IMR-90 (cell line): ENCODE data around the gene PNO1. TPM values are rescaled to one million over a fixed set of nuclear protein-coding genes. Genes with fewer than 3 reads are reported as not detected.

Experiments used
- ATAC-seq: fragments of 200-7000 bp; cut with Tn5 transposase; 2 replicates; pipeline ENCODE4 v1.9.1; 2020; ENCODE audit warnings: low read depth, mild to moderate bottlenecking, moderate library complexity
- BruUV-seq: library from RNA; stranded (reverse); fragments of 400-500 nt; replicated peaks from 2 replicates; lab custom pipeline; 2021; lab: Mats Ljungman, UMichigan
- CTCF ChIA-PET: fragments of 300-600 bp; formaldehyde crosslinking; extraction: SDS; loops from one replicate; lab custom pipeline; 2021; ENCODE audit warnings: antibody characterized with exemption; lab: Yijun Ruan, JAX
- POLR2A ChIA-PET: fragments of 300-600 bp; sonication (Branson Sonifier 250); formaldehyde crosslinking; loops from one replicate; lab custom pipeline; 2022; ENCODE audit warnings: antibody characterized with exemption; ENCODE audit not compliant: unreplicated experiment; lab: Charles Lee
- DNase-seq: peaks from one replicate; pipeline ENCODE4 v3.0.0; 2013
- H2AFZ ChIP-seq: replicated peaks from 2 replicates; pipeline ENCODE3; 2013; ENCODE audit warnings: low read length, mild to moderate bottlenecking; ENCODE audit not compliant: poor library complexity
- H2AK5ac ChIP-seq: 2 replicates; pipeline ENCODE4 v1.6.1; 2013; ENCODE audit warnings: low read depth, low read length, inconsistent platforms
- H2AK9ac ChIP-seq: replicated peaks from 2 replicates; pipeline ENCODE3; 2013; ENCODE audit warnings: mild to moderate bottlenecking, low read depth, low read length, moderate library complexity; ENCODE audit not compliant: poor library complexity
- H2BK120ac ChIP-seq: 2 replicates; pipeline ENCODE4 v1.6.1; 2013; ENCODE audit warnings: low read depth, low read length, inconsistent platforms
- H2BK15ac ChIP-seq: 3 replicates; pipeline ENCODE4 v1.6.1; 2013; ENCODE audit warnings: low read depth, low read length, inconsistent platforms
- H2BK20ac ChIP-seq: 2 replicates; pipeline ENCODE4 v1.6.1; 2013; ENCODE audit warnings: low read depth, mild to moderate bottlenecking, inconsistent platforms, low read length, moderate library complexity
- H2BK5ac ChIP-seq: 2 replicates; pipeline ENCODE4 v1.6.1; 2013; ENCODE audit warnings: mild to moderate bottlenecking, low read depth, low read length, inconsistent platforms; ENCODE audit not compliant: poor library complexity, severe bottlenecking
- H3K14ac ChIP-seq: replicated peaks from 2 replicates; pipeline ENCODE4 v1.6.1; 2013; ENCODE audit warnings: low read depth, low read length, inconsistent platforms
- H3K18ac ChIP-seq: 2 replicates; pipeline ENCODE4 v1.6.1; 2013; ENCODE audit warnings: low read depth, low read length, control low read depth
- H3K23ac ChIP-seq: 2 replicates; pipeline ENCODE4 v1.6.1; 2013; ENCODE audit warnings: low read depth, low read length, inconsistent platforms
- H3K27ac ChIP-seq: 2 replicates; pipeline ENCODE4 v1.5.1; 2013; ENCODE audit warnings: mild to moderate bottlenecking, control low read depth, low read length; ENCODE audit not compliant: insufficient read depth
- H3K27me3 ChIP-seq: 2 replicates; pipeline ENCODE4 v1.6.1; 2013; ENCODE audit warnings: low read length; ENCODE audit not compliant: control insufficient read depth, insufficient read depth
- H3K36me3 ChIP-seq: 2 replicates; pipeline ENCODE4 v1.6.1; 2013; ENCODE audit warnings: low read length, mixed read lengths; ENCODE audit not compliant: control insufficient read depth, insufficient read depth
- H3K4ac ChIP-seq: 2 replicates; pipeline ENCODE4 v1.6.1; 2013; ENCODE audit warnings: low read depth, low read length, inconsistent platforms
- H3K4me1 ChIP-seq: 2 replicates; pipeline ENCODE4 v1.6.1; 2013; ENCODE audit warnings: low read length, mixed read lengths; ENCODE audit not compliant: control insufficient read depth, insufficient read depth
- H3K4me2 ChIP-seq: 2 replicates; pipeline ENCODE4 v1.6.1; 2013; ENCODE audit warnings: low read depth, mild to moderate bottlenecking, control low read depth, low read length, moderate library complexity
- H3K4me3 ChIP-seq: 2 replicates; pipeline ENCODE4 v1.5.1; 2013; ENCODE audit warnings: low read depth, mild to moderate bottlenecking, control low read depth, low read length, moderate library complexity; ENCODE audit not compliant: insufficient read depth
- H3K56ac ChIP-seq: 2 replicates; pipeline ENCODE4 v1.6.1; 2013; ENCODE audit warnings: low read length, inconsistent platforms; ENCODE audit not compliant: insufficient read depth; ENCODE audit errors: extremely low read depth
- H3K79me1 ChIP-seq, 2 experiments: 2 replicates each; pipeline ENCODE4 v1.6.1; 2013; ENCODE audit warnings: low read length in 2 of 2, inconsistent platforms in 1 of 2, low read depth in 1 of 2
- H3K9ac ChIP-seq: 2 replicates; pipeline ENCODE4 v1.6.1; 2013; ENCODE audit warnings: low read depth, low read length, control low read depth
- H3K9me1 ChIP-seq: 2 replicates; pipeline ENCODE4 v1.6.1; 2013; ENCODE audit warnings: low read length, inconsistent platforms; ENCODE audit not compliant: insufficient read depth
- H3K9me3 ChIP-seq: 2 replicates; pipeline ENCODE4 v1.6.1; 2013; ENCODE audit warnings: low read length; ENCODE audit not compliant: control insufficient read depth, insufficient read depth
- H4K20me1 ChIP-seq: 2 replicates; pipeline ENCODE4 v1.6.1; 2013; ENCODE audit warnings: low read length, inconsistent platforms; ENCODE audit not compliant: insufficient read depth
- H4K5ac ChIP-seq: 2 replicates; pipeline ENCODE4 v1.6.1; 2013; ENCODE audit warnings: mild to moderate bottlenecking, low read depth, low read length, control low read depth
- H4K8ac ChIP-seq, 2 experiments: 2 replicates each; pipeline ENCODE4 v1.6.1; 2013; ENCODE audit warnings: low read depth in 2 of 2, low read length in 2 of 2, control low read depth in 1 of 2, inconsistent platforms in 1 of 2
- H4K91ac ChIP-seq: 2 replicates; pipeline ENCODE4 v1.6.1; 2013; ENCODE audit warnings: low read depth, low read length, inconsistent platforms; ENCODE audit not compliant: insufficient read depth
- BHLHE40 ChIP-seq: fragments of 150-350 bp; IDR thresholded peaks from 2 replicates; pipeline ENCODE4 v1.6.1; 2016; ENCODE audit warnings: mild to moderate bottlenecking, low read depth, low read length
- CEBPB ChIP-seq: IDR thresholded peaks from 2 replicates; pipeline ENCODE4 v1.6.1; 2012; ENCODE audit warnings: low read depth, low read length, improper control_type of control experiment
- CHD1 ChIP-seq: IDR thresholded peaks from 2 replicates; pipeline ENCODE4 v1.6.1; 2012; ENCODE audit warnings: low read depth, low read length, improper control_type of control experiment
- MAZ ChIP-seq: IDR thresholded peaks from 2 replicates; pipeline ENCODE4 v1.6.1; 2012; ENCODE audit warnings: low read depth, mild to moderate bottlenecking, low read length, improper control_type of control experiment, moderate library complexity, borderline replicate concordance
- MXI1 ChIP-seq: IDR thresholded peaks from 2 replicates; pipeline ENCODE4 v1.6.1; 2012; ENCODE audit warnings: low read depth, mild to moderate bottlenecking, low read length, moderate library complexity, borderline replicate concordance
- NFE2L2 ChIP-seq: fragments of 150-350 bp; IDR thresholded peaks from 2 replicates; pipeline ENCODE4 v1.6.1; 2016; ENCODE audit warnings: low read depth, mild to moderate bottlenecking, low read length
- RAD21 ChIP-seq: IDR thresholded peaks from 2 replicates; pipeline ENCODE4 v1.6.1; 2012; ENCODE audit warnings: low read length, improper control_type of control experiment
- RFX5 ChIP-seq: IDR thresholded peaks from 2 replicates; pipeline ENCODE4 v1.8.0; 2012; ENCODE audit warnings: low read depth, mild to moderate bottlenecking, low read length, moderate library complexity
- SMC3 ChIP-seq: fragments of 150-350 bp; IDR thresholded peaks from 2 replicates; pipeline ENCODE4 v1.6.1; 2016; ENCODE audit warnings: low read depth, mild to moderate bottlenecking, antibody characterized with exemption, low read length, moderate library complexity
- WGBS, 2 experiments: methylation state at CpG; one replicate each; pipeline versions ENCODE4 v1.1.5 to v1.1.7; 2013; ENCODE audit warnings: missing lambda C conversion rate in 2 of 2; ENCODE audit not compliant: insufficient read length in 1 of 2; ENCODE audit errors: extremely low coverage in 2 of 2; 5-methylcytosine and 5-hydroxymethylcytosine counted together
- dilution Hi-C: fragments of 300-500 bp; cut with HindIII; formaldehyde crosslinking; loops from one replicate; pipeline ENCODE4 v1.14.3; 2018; ENCODE audit warnings: low sequenced_read_pairs; ENCODE audit not compliant: unreplicated experiment
- in situ Hi-C: fragments of 300-500 bp; cut with MboI; formaldehyde crosslinking; loops from 3 replicates; pipeline ENCODE4 v1.14.3; 2019; ENCODE audit warnings: low sequenced_read_pairs, inconsistent platforms, mixed read lengths
- intact Hi-C: fragments of 100-400 bp; cut with micrococcal nuclease; formaldehyde crosslinking; loops from 2 replicates; pipeline ENCODE4 v1.10.0; 2022
- polyA plus RNA-seq, 3 experiments: library from polyadenylated mRNA; depleted of rRNA; stranded (reverse); fragments of >200 nt; gene quantifications; 2 replicates each; pipeline ENCODE4 v1.2.3, GENCODE V29; 2012; ENCODE audit warnings: low replicate concordance in 1 of 3
- total RNA-seq: library from RNA; depleted of rRNA; stranded (reverse); fragments of >200 nt; gene quantifications from 2 replicates; pipeline ENCODE4 v1.2.3, GENCODE V29; 2012
- TF ChIP-seq, protein P1 (sequence below): fragments of 150-350 bp; IDR thresholded peaks from 2 replicates; pipeline ENCODE4 v1.6.1; 2017; ENCODE audit warnings: mild to moderate bottlenecking, antibody characterized with exemption, low read length, low read depth
- TF ChIP-seq, protein P2 (sequence below): fragments of 150-350 bp; IDR thresholded peaks from 2 replicates; pipeline ENCODE4 v1.6.1; 2016; ENCODE audit warnings: low read depth, mild to moderate bottlenecking, low read length, moderate library complexity, borderline replicate concordance

The PNO1 gene
- total and polyA plus RNA-seq, 2 of the 4 experiments (the other 2 are of a cell fraction), result 12.8 to 14.7 TPM

GRCh38 chr2:68134554-68134953 lies 23.1 kb upstream of the PNO1 start:
- POLR2A ChIA-PET, result no interaction called here
- H3K79me1 ChIP-seq, result peaks cover 0 to 3% of the 10 kb centered on the region in 2 experiments; a peak in 1 of 4 replicates
- WGBS, 2 experiments, result no CpG with 5 or more reads among the region's 6 CpGs
- H3K4me2 ChIP-seq, result no peak overlapping the region
- H2BK120ac ChIP-seq, result no peak overlapping the region
- no peak for ATAC-seq
- H4K8ac ChIP-seq, result no peak overlapping the region
- no peak overlapping the region for H4K91ac ChIP-seq
- no peak overlapping the region for H3K56ac ChIP-seq
- CTCF ChIA-PET, result interaction anchor here (1.6 kb wide), 1 partner anchor 21 kb away, joined by 5 read pairs; no protein-coding TSS in a partner anchor
- dilution Hi-C loops (no loop called here), intact Hi-C loops (no loop called here), in situ Hi-C loops (no loop called here)
- H3K18ac ChIP-seq, result no peak overlapping the region
- no peak overlapping the region for H3K9ac ChIP-seq
- no peak overlapping the region for H4K5ac ChIP-seq
- H2BK5ac ChIP-seq, result no peak overlapping the region
- H3K27ac ChIP-seq, result no peak overlapping the region
- peaks cover 7% of the 10 kb centered on the region; the same call in 1 of the 2 replicates for H3K36me3 ChIP-seq
- no peak overlapping the region for H2AFZ ChIP-seq
- H2BK20ac ChIP-seq, result no peak overlapping the region
- H3K14ac ChIP-seq, result no peak overlapping the region
- no peak overlapping the region for H2BK15ac ChIP-seq
- H2AK9ac ChIP-seq, result no peak overlapping the region
- H4K20me1 ChIP-seq, result no peaks in the 10 kb centered on the region
- no peaks in the 10 kb centered on the region for H3K9me1 ChIP-seq
- H2AK5ac ChIP-seq, result no peak overlapping the region
- H3K4me1 ChIP-seq, result no peaks in the 10 kb centered on the region
- BruUV-seq, result no TSS peak
- H3K23ac ChIP-seq, result no peak overlapping the region
- H3K27me3 ChIP-seq, result no peaks in the 10 kb centered on the region
- TF ChIP-seq SMC3 (no peak), BHLHE40 (no peak), MAZ (no peak), MXI1 (no peak), NFE2L2 (no peak), CHD1 (no peak), RAD21 (no peak), RFX5 (no peak), CEBPB (no peak)
- TF ChIP-seq, protein P1, sequence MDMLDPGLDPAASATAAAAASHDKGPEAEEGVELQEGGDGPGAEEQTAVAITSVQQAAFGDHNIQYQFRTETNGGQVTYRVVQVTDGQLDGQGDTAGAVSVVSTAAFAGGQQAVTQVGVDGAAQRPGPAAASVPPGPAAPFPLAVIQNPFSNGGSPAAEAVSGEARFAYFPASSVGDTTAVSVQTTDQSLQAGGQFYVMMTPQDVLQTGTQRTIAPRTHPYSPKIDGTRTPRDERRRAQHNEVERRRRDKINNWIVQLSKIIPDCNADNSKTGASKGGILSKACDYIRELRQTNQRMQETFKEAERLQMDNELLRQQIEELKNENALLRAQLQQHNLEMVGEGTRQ, result no peak
- TF ChIP-seq, protein P2, sequence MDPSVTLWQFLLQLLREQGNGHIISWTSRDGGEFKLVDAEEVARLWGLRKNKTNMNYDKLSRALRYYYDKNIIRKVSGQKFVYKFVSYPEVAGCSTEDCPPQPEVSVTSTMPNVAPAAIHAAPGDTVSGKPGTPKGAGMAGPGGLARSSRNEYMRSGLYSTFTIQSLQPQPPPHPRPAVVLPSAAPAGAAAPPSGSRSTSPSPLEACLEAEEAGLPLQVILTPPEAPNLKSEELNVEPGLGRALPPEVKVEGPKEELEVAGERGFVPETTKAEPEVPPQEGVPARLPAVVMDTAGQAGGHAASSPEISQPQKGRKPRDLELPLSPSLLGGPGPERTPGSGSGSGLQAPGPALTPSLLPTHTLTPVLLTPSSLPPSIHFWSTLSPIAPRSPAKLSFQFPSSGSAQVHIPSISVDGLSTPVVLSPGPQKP, result no peak
- H3K4me3 ChIP-seq, result no peak overlapping the region
- H3K9me3 ChIP-seq, result no peaks in the 10 kb centered on the region
- no peak overlapping the region for H3K4ac ChIP-seq
- no peak for DNase-seq
